Measurements from ENCODE around the gene FAM50B.
A peak's percentile ranks its signal among the peaks of the same experiment; 100 is the strongest.
"Not testable (repeated sequence)": the region's sequence is repeated elsewhere in the genome, so short reads cannot be mapped to it uniquely, and the experiment has no call there.

The FAM50B gene

DNA sequence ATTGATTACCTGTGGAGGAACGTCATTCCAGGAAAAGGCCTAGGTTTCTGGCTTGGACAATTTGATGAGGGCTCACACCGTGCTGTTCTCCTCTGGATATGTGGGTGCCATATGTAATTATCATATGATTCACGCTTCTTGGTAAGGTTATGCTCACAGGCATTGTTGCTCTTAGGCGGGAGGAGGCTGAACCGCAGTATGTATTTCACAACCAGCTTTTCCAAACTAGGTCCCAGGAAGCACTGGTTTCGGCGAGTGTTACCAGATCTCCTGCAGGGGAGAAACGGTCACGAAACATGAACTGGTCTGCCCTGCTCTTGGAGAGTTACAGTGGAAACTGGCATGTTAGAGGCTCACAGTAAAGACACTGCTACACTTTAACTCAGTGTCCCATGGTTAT lies 793 bp upstream of the FAM50B start:
- peak; percentile 16 for DNase-seq (ENCODE audit: low spot score)

DNA sequence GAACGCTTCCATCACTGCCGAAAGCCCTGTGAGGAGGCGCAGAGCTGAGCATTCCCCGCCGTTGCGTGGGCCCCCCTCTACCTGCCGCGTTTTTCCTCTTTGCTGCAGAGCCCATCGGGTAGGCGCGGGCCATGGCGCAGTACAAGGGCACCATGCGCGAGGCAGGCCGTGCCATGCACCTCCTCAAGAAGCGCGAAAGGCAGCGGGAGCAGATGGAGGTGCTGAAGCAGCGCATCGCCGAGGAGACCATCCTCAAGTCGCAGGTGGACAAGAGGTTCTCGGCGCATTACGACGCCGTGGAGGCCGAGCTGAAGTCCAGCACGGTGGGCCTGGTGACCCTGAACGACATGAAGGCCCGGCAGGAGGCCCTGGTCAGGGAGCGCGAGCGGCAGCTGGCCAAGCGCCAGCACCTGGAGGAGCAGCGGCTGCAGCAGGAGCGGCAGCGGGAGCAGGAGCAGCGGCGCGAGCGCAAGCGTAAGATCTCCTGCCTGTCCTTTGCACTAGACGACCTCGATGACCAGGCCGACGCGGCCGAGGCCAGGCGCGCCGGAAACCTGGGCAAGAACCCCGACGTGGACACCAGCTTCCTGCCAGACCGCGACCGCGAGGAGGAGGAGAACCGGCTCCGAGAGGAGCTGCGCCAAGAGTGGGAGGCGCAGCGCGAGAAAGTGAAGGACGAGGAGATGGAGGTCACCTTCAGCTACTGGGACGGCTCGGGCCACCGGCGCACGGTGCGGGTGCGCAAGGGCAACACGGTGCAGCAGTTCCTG lies 693 bp downstream of the FAM50B start:
- peak; percentile 15 for DNase-seq (ENCODE audit: low spot score)

- no peak for DNase-seq (ENCODE audit: low spot score)
Measured at GRCh38 chr6:3850451-3851203, 1.5 kb downstream of the FAM50B start.

GRCh38 chr6:3851839-3852238 lies 2.7 kb downstream of the FAM50B start:
- no peak for DNase-seq (ENCODE audit: low spot score)

DNA sequence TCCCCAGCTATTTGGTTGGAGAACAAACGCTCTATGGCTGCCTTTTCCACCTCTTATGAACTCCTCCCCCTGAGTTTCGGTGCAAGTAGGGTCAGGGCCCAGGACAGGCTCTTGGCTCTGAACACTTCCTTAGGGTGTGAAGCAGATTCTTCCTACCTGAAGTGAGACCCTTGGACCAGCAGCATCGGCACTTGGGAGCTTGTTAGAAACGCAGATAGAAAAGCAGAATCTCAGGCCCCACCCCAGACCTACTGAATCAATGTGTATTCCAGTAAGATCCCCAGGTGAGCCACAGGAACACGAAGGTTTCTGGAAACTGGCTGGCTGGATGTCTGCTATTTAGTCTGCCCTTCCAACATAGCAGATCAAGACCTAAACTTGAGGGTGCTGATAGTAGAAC lies 3.2 kb downstream of the FAM50B start:
- DNase-seq (ENCODE audit: low spot score) = no peak

DNA sequence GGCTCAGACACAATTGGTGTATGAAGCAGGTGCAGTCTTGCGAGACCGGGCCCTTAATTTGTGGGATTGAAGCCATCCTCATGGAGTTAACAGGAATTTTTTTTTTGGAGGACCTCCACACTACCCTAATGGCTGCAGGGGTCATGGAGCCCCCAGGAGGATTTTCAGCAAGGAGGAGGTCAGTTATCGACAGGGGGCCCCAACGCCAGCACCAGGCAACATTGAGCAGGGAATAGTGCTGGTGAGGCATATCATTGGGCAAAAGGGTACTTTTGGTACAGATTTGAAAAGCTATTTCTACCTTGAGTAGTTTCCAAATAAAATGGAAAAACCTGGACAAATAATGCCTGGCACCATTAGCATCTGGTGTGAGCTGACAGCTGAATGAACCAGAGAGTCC lies 6.7 kb downstream of the FAM50B start:
- no peak for DNase-seq (ENCODE audit: low spot score)

- no peak for DNase-seq (ENCODE audit: low spot score)
Measured at GRCh38 chr6:3856576-3856975, 7.4 kb downstream of the FAM50B start.

DNA sequence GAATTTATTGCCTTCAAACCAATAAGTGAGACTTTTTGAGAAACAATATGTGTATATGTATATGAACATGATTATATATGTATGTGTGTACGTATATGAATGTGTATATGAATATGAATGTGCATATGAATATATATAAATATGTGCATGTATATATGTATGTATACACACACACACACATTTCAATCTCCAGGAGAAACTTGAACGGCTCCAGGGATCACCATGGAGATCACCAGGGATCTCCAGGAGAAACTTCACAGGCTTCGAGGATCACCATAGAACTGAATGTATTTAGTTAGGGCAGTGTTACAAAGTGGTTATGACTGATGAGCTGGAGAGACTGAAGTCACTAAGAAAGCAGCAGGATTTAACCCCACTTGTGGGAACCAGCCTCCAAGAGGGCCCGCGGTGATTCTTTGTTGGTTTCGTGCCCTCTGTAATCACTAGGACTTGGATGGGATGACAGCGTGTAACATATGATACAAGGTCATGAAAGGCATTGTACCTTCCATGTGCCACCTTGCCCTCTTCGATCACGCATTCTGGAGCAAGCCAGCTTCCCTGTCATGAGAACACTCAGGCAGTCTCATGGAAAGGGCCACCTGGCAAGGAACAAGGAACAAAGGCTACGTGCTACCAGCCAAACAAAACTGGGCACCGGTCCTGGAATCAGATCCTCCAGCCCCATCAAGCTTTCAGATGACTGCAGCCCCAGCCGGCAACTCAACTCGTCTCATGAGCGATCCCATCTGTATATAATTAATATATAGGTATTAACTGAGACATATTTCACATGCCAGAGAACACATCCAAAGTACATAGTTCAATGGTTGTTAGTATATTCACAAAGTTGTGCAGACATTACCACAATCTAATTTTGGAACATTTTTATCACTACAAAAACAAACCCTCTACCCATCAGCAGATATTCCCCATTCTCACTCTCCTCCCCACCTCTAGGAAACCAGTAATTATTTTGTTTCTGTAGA lies 8.6 kb downstream of the FAM50B start:
- DNase-seq (ENCODE audit: low spot score) = no peak

GRCh38 chr6:3859878-3860552 lies 10.8 kb downstream of the FAM50B start:
- no peak for DNase-seq (ENCODE audit: low spot score)

DNA sequence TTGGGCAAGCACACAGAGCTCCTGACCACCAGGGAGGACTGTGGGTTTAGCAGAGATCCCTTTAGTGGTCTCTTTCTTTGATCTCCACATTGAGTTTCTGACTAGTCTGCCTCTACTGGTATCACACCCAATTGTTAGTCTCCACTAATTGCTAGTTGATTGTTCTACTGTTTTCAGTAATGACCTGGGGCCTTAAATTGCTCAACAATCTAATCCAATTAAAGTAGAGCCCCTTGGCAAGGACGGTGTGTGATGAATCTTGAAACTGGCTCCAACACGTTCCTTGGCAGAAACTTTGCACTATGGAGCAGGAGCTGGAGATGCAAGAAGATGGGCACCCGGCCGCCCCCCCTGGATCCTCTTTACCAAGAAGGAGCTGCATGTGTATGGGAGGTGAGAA lies 12.3 kb downstream of the FAM50B start:
- no peak for DNase-seq (ENCODE audit: low spot score)

DNA sequence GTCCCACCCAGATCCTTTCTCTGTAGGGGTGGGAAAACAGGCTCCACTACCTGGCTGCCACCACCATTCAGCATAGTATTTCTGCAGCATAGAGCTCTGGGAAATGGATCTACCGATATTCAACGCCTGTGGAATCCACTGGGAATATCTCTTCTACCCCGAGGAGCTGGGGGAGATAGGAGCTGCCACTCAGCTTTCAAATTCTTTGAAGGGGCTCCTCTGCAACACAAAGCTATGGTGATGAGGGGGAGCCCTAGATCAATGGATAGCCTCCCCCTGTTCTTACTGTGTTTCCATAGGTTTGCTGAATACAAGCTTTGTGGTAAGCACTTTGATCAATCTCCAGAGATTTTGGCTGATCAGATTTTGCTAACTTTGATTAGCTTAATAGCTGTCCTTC lies 12.9 kb downstream of the FAM50B start:
- no peak for DNase-seq (ENCODE audit: low spot score)

DNA sequence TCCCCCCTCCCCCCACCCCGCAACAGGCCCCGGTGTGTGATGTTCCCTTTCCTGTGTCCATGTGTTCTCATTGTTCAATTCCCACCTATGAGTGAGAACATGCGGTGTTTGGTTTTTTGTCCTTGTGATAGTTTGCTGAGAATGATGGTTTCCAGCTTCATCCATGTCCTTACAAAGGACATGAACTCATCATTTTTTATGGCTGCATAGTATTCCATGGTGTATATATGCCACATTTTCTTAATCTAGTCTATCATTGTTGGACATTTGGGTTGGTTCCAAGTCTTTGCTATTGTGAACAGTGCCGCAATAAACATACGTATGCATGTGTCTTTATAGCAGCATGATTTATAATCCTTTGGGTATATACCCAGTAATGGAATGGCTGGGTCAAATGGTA lies 14.1 kb downstream of the FAM50B start:
- not testable (repeated sequence) for DNase-seq (ENCODE audit: low spot score)

DNA sequence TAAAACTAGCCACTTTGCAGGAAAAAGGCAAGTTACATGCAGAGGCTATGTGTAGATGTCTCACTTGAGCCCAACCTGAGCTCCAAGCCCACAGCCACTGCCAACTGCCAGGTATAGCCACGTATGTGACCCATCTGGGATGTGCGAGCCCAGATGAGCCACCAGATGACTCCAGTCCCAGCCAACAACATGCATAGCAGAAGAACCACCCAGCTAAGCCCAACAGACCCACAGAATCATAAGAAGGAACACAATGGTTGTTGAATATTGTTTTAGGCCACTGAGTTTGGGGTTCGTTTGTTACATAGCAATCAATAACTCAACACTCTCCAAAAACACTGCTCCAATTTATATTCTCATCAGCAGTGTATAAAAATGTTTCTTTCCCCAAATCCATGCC lies 16.3 kb downstream of the FAM50B start:
- no peak for DNase-seq (ENCODE audit: low spot score)

GRCh38 chr6:3867641-3868502 lies 18.7 kb downstream of the FAM50B start:
- no peak for DNase-seq (ENCODE audit: low spot score)

GRCh38 chr6:3868544-3868943 lies 19.4 kb downstream of the FAM50B start:
- DNase-seq (ENCODE audit: low spot score) = no peak

- no peak for DNase-seq (ENCODE audit: low spot score)
Measured at GRCh38 chr6:3869284-3869631, 20.1 kb downstream of the FAM50B start.

- no peak for DNase-seq (ENCODE audit: low spot score)
Measured at GRCh38 chr6:3869632-3870527, 20.7 kb downstream of the FAM50B start.

- no peak for DNase-seq (ENCODE audit: low spot score)
Measured at GRCh38 chr6:3870528-3870925, 21.4 kb downstream of the FAM50B start.

DNA sequence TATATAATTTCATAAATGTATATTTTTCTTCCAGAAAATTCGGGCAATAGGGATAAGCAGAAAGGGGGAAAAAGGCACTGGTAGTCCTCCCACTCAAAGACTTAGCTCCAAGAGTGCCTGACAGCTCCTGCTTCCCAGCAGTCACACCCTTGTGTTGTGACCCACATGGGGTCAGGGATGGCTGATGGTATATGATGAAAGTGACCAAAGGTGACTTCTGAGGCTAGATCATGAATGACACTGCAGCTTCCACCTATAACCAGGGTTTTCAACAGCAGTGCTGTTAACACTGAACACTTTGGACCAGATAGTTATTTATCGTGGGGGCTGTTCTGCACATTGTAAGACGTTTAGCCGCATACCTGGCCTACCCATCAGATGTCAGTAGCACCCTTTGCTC lies 22.3 kb downstream of the FAM50B start:
- no peak for DNase-seq (ENCODE audit: low spot score)

DNA sequence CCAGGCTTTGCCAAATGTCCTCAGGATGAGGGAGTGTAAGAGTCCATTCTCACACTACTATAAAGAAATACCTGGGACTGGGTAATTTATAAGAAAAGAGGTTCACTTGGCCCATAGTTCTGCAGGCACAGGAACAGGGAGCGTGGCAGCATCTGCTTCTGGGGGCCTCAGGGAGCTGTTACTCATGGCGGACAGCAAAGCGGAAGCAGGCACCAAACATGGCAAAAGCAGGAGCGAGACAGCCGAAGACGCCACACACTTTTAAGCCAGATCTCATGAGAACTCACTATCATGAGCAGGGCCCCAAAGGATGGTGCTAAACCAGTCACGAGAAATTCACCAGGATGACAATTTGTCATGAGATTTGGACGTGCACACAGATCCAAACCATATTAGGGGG lies 22.8 kb downstream of the FAM50B start:
- no peak for DNase-seq (ENCODE audit: low spot score)
